UCSD-AML1 (cell line): ENCODE measurements around the gene CADM2.
A peak's percentile ranks its signal among the peaks of the same experiment; 100 is the strongest.

ENCODE experiments used
- DNase-seq: peaks from one replicate; lab custom pipeline; 2025; ENCODE audit not compliant: unreplicated experiment; lab: John Stamatoyannopoulos, UW

Gene CADM2

DNA sequence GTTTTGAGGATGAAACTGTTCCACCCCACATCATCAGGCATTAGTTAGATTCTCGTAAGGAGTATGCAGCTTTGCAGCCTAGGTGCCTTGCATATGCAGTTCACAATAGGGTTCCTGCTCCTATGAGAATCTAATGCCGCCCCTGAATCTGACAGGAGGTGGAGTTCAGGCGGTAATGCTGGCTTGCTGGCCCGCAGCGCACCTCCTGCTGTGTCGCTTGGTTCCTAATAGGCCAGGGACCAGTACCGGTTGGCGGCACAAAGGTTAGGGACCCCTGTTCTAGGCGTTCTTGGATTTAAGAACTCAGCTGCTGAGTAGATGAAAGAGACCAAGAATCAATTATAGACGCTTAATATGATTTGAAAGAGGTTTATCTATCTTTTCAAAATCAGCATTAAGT, 595.4 kb downstream of the CADM2 start:
- no peak for DNase-seq

DNA sequence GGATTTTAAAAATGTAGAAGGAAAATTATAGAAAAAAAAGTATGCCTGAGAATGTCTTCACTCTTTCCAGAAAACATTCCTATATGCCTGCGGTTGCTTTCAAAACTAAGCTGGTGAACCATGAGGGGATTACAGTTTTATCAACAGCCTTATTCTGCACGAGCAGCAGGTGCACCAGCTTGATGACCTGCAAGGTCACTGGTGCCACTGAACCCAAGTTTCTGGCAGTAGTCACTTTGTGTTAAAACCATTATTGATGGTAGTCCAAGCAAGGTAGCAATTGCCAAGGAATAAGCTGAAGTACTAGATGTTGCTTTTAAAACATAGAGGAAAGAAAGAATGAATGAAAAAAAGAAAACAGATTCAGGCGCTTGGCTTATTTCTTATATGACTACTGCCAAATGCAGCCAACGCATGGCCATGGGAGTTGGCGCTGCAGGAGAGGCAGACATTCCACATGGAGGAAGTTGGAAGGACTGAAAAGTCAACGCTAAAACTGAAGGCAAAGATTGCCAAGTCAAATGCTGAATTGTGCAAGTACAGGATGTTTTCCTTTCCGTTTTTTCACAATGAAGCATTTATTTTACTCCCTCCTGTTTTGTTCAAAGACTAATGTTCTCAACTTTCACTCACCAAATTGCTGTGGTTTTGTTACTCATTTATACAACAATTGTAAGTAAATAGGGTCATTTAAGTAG, 601.4 kb downstream of the CADM2 start:
- no peak for DNase-seq

DNA sequence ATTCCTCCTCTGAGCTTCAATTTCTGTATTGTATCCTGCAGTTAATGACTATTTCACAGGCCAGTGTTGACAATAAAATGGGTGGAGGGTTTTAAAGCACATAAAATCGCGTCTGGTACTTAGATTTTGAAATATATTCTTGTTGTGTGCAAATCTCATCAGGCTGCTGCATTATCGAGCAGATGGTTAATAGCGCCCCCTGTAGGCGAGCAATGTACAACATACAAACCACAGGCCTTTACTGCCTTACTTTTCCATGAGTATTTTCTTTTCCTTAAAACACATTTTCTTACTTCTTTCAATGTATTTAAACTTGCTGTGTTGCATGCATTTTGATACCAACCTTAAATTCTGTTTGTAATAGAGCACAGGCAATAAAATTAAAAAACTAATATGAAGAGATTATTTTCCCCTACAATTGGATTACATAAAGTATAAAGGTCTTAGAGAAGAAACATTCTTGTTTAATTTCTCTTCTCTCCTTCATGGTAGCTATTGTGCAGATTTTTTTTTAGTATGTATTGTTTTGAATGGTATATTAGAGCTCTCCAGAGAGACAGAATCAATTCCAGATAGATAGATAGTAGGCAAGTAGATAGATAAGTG, 608.4 kb downstream of the CADM2 start:
- peak; percentile 12 for DNase-seq

DNA sequence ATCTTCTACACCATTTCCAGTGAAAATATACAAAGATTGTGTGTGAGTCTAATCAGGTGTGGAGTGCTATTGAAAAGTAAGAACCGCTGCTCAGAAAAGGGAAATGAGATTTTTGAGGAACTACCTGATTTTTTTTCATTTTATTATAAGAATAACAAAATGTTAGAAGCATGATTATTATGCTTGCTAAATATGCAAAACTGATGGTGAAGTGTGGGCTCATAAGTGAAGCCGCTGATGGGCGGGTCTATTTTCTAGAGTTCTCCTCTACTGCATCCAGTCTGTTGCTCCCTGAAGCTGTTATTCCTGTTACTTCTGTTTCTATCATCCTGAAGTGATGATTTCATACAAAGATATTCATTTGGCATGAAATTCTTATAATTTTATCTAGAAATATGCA, 612.0 kb downstream of the CADM2 start:
- no peak for DNase-seq

DNA sequence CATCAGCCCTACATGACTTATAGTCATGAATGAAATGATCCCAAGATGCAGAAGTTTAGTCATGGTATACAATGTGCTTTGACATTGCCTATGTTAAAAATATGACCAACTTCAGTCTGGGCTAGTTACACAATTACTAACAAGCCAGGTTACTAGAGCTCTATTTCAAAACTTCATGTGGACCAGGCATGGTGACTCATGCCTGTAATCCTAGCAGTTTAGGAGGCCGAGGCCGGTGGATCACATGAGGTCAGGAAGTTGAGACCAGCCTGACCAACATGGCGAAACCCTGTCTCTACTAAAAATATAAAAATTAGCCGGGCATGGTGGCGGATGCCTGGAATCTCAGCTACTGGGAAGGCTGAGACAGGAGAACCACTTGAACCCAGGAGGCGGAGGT, 613.0 kb downstream of the CADM2 start:
- no peak for DNase-seq

DNA sequence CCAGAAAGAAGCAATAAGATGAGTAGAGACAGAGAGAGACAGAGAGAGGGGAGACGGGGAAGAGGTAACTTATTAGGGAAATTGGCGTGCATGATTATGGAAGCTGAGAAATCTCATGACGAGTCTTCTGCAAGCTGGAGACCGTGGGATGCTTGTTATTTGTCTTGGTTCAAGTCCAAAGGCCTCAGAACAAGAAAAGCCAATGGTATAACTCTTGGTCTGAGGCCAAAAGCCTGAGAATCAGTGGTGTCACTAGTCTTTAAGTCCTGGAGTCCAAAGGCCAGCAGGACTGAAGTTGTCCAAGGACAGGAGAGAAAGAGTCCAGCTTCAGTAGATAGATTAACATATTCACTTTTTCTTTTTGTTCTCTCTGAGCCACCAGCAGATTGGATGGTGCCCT, 613.6 kb downstream of the CADM2 start:
- DNase-seq = no peak

DNA sequence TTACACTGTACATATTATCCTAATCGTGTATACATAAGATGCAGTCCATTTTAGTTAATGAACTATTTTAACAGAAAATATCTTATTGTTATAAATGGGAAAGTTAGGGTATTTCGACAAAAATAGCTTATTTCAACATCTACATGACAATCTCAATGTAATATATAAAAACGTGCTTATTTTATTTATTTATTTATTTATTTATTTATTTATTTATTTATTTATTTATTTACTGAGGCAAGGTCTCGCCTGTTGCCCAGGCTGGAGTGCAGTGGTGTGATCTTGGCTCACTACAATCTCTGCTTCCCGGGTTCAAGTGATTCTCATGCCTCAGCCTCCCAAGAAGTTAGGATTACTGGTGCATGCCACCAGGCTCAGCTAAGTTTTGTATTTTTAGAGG, 614.2 kb downstream of the CADM2 start:
- no peak for DNase-seq

DNA sequence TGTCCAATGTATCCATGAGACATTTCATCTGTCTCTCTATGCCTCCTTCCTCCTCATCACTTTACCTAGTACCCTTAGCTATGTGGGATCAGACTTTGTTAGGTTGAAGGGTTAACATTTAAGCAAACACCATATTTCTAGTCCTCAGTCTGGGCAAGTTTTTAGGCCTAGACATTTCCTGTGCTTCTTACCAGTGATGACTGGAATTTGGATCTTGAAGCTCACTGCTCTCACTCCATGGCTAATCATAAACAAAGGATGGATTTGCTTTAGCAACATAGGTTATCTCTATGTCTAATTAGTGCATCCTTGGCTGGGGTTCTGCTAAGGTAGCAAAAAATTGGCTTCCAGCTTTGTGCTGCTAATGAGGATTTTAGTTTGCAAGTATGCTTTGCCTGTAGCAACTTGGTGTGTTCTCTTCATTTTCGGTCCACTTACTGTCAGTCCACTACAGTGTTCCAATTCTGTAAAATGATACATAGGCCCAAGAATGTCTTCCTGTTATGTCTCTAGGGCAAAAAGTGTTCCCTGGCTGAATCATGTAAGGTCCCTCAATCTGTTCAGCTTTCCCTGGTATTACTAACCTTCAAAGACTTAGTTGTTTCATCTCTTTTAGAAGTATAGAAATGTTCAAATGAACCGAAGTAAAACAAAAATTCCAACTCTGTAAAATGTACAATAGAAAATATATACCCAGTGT, 615.4 kb downstream of the CADM2 start:
- no peak for DNase-seq

DNA sequence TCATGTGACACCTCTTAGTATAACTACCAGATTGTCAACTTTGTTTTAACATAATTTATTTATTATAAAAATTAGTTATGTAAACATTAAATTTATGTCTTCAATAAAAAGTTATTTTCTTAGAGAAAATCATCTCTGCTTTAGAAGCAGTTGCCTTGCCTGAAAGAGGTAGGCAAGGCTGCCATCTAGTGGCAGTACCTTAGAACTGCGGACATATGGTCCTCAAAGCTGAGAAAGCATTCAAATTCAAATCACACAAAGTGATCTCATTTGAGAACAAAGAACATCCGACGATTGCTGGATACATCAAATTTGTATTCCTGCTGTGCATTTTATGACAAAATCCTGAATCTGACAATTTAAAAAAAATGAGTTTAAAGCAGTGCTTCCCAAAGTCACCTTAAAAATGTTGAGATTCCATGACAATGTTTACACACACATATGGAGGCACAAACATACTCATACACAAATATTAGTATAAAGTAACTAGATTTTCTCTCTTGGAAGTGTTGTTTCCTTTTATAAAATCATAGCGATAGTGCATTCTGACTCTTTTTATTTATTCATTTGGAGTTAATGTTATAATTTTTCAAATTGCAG, 617.4 kb downstream of the CADM2 start:
- peak; percentile 15 for DNase-seq

DNA sequence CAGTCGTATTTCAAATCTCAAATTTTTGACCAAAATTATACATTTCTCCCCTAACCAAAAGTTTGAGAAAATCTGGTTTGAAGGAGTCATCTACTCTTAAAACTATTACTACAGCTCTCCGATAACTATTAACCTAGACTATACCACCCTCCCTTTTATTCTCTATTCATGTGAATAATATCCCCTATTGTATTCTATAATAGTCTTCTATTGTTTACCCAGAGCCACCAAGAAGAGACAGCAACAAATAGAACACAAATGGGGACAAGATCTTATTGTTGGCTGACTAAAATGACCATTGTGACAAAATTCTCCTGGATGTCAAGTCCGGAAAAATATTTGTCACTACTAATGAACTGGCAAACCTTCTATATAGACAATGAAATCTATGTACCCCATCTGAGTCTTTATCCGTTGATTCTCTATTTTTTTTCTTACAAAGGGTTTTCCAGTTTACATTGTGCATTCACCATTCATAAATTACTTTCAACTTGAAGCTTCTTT, 618.0 kb downstream of the CADM2 start:
- DNase-seq = no peak

DNA sequence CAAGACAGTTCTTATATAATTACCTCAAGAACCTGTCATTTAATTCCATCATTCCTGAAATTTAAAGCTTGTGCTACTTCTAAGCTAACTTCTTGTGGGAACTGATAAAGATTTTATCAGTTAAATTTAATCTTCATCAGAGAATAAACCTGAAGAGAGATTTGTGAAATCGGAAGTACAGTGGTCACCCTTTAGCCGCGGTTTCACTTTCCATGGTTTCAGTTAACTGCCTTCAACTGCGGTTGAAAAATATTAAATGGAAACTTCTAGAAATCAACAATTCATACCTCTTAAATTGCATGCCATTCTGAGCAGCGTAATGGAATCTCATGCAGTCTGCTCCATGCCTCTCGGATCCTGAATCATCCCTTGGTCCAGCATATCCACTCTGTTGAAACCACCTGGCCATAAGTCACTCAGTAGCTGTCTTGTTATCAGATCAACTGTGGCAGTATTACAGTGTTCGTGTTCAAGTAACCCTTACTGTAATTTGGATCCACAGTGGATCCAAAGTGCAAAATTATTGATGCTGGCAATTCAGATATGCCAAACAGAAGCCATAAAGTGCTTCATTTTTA, 626.1 kb downstream of the CADM2 start:
- DNase-seq = no peak

DNA sequence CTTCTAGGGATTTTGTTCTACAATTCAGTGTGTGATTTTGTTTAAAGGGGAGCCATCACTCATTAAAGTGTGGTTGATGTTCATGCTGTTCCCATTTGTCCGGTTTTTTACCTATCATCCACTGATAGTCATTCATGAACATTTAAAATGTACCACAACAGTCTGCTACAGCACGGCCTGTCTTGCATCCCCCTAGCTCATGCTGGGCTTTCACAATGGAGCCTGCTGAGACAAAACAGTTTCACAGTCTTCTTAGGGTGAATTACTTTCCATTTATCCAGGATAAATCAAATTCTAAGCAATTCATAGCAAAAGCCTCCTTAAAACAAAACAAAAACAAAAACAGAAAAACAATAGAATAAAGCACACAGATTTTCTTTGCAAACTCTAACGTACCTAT, 627.2 kb downstream of the CADM2 start:
- no peak for DNase-seq

DNA sequence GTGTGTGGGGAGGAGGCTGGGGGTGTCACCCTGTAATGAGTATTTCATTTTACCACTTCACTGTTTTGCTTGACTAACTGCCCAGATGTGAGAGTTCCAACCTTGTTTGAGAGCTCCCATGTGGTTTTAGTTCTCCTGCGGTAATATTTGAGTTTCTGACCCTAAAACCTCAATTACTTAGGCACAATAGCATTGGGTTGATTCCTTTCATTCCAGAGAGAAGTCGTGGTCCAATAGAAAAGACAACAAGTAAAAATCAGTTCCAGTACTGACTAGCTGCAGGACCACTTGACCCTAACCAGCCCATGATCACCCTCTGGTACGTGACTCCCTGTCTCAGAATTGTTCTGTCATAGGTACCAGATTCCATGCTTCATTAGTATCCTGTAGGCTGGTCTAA, 630.4 kb downstream of the CADM2 start:
- DNase-seq = no peak

DNA sequence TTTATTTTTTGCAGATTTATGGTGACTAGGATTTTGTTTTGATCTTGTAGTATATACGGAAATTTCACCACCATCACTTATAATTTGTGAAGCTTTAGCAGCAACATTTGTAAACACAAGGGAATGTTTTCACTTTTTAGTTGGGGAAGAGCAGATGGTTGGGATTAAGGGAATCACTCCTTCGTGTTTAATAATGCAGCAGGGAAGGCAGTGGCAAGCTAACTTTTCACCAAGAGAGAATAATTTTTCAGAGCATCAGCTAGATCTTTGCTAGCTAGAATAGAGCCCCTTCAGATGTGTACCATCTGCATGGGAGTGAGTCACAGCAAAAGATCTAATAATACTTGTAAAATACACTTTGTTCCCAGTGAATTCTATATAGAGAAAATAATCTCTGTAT, 632.7 kb downstream of the CADM2 start:
- no peak for DNase-seq

DNA sequence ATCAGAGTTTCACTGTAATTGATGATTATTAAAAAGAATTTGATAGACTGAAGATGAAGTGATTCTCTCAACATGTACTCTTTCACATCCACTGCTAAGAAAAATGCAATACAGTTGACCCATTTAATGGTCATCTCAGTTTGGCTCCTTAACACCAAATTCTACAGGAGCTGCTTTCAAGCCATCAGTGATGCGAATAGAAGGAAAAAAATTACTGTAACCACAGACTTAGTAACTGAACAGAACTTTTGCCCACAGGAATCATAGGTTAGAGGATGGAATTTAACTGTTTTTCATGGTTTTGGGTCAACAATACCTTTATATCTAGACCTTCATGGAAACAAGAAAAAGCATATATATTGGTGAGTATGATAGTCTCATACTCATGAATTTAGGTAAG, 633.5 kb downstream of the CADM2 start:
- DNase-seq = no peak

DNA sequence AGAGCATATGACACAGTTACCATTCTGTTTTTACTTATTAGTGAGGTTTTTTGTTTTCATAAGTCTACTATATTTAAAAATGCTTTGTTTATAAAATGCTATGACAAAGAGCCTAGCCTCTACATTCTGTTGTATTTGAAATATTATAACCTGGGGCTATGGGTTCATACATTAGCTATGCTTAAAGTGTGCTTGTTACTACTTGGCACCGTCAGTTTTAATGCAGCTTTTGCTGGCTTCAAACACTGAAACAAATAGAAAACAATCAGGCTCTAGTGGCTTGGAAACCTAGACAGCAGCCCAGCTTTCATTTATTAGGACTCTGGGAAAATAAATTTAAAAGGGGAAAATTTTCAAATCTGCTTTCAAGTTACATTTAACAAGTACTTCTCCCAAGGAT, 635.9 kb downstream of the CADM2 start:
- DNase-seq = no peak

DNA sequence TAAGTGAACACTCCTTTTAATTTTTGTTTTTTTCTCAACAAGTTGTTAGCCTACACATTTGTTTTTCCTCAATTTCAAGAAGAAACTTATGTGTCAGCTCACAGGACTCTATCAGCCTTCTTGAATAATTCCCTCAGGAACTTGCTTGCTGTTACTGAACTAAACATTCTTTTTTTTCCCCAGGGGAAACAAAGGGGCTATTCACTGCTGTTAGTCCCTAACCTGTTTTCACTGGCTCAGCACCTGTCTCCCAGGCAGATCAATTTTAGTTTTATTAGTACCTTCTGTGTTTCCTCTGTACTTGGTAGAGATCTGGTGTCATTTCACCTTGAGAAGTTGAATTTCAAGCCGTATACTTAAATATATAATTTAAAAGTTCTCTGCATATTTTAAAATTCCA, 644.6 kb downstream of the CADM2 start:
- no peak for DNase-seq

DNA sequence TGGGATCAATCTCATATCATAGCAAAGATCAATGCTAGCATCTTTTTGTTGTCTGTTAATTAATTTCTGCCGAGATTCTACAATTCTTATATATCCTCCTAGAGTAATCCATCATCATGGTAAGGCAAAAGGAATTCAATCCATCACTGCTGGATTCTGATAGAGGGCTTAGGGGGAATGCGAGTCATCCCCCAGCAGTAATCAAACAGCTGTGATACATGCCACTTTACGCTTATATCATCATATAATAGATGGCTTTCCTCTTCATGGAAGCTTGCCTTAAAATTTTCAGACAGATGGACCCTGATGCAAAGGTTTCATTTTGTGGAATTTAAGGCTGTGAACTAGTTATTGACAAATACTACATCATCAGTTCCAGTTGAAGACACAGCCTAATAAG, 645.9 kb downstream of the CADM2 start:
- DNase-seq = no peak

DNA sequence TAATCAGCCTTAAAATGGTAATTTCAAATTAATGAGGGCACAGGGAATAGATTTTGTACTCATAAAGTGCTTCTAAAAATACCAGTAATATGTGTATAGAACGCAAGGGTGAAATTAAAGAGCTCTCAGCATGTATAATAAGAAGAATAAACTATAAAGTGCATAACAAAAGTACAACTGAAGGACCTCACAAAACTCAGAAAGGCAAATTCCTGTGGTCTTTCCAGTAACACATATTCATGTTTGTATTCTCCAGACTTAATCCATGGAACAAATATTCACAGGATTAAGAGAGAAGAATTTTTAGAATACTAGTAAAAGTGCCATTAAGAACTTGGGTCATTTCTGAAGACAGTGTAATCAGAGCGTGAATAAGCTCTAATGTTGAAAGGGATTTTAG, 646.3 kb downstream of the CADM2 start:
- no peak for DNase-seq

DNA sequence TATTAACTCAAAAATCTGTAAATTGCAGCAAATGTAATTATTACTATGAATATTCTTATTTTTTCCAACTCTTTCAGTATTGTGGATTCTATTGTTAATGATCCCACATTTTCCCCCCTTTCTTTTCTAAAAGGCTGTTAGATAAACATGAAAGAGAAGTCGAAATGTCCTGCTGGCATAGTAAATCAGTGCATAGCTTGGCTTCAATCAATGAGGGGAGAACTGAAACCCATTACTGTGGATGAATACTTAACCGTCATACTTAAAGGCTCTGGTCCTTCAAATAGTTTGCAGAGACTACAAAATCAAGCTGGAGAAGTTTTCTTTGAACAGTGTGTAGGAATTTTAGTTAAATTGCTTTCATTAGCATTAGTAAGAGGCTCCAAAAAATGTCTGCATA, 667.9 kb downstream of the CADM2 start:
- no peak for DNase-seq

DNA sequence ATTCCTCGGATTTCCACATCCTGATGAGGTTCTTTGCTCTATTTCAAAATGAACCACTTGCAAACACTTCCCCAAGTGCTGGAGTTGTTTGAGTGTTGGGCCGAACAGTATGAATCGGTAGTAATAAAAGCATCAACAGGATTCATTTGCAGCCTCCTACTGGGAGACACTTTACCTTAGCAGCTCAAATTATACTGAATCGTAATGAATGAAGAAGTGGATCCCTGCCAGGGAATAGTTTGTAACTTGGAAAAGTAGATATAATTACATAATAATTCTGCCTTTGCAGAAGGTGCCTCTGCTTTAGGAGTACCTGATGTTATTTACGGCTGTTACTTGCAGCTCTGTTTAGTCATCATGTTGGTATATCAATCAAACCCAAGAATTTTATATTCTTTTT, 669.1 kb downstream of the CADM2 start:
- DNase-seq = no peak

DNA sequence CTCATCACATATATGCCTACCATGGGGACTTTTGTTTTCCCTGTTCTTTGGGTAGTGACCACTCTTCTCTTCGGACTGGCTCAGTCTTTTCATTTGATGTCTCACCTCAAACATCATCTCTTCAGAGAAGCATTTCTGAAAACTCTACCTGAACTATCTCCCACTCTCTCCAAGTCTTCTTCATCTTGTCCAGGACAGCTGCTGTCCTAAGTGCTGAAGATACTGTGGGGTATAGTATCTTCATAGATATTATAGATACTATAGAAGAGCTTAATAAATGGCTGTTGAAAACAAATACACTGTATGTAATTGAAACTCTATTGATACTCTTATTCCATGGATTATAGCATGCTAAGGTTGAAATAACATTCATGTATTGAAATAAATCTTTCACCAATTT, 672.3 kb downstream of the CADM2 start:
- DNase-seq = no peak
